NCI-H2107 treated with DMSO at 0.1 percent for 48 hours (cell line): ENCODE measurements around the gene EPM2AIP1.
"Not testable (repeated sequence)": the region's sequence is repeated elsewhere in the genome, so short reads cannot be mapped to it uniquely, and the experiment has no call there.

Source experiments
- DNase-seq: peaks from one replicate; lab custom pipeline; 2025; ENCODE audit not compliant: unreplicated experiment; lab: John Stamatoyannopoulos, UW

EPM2AIP1 gene

GRCh38 chr3:36954452-36955134 lies 38.3 kb downstream of the EPM2AIP1 start:
- DNase-seq: no peak

DNA sequence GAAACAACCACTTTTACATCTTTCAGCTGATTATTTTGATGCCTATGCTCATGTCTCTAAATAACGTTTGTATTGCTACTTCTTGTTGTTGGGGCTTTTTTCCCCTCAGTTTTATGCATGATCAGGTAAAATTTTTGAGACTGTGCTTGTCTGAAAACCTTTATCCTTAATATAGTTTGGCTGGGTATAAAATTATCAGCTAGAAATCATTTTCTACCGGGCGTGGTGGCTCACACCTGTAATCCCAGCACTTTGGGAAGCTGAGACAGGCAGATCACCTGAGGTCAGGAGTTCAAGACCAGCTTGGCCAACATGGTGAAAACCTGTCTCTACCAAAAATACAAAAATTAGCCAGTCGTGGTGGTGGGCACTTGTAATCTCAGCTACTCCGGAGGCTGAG lies 45.1 kb downstream of the EPM2AIP1 start:
- DNase-seq: not testable (repeated sequence)

DNA sequence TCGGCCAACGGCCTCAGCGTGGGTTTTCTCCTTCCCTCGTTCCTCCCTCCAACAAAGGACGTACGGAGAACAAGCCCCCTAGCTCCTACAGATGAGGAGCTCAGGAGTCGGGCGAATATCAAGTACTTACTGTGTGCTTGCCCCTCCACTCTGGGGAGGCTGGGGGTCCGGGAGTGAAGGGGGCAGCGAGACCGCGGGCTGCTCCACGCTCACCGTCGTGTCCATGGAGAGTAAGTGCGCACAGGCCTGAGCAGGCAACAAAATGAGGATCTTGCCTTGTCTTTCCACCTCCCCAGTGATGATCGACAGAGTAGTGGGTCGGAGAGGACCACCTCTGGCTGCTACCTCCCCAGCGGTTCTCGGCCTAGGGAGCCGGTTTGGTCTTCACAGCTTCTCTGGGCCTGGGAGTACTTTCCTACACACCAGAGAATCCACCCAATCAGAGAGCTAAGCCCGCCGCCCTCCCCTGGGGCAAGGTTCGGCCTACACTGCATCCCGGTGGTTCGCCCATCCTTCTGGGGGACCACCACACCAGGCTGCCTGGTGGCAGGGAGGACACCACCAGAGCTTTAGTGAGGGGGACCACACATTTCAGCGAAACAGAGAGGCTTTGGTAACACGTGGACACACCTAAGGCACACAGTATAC lies 47.5 kb downstream of the EPM2AIP1 start:
- no peak for DNase-seq

DNA sequence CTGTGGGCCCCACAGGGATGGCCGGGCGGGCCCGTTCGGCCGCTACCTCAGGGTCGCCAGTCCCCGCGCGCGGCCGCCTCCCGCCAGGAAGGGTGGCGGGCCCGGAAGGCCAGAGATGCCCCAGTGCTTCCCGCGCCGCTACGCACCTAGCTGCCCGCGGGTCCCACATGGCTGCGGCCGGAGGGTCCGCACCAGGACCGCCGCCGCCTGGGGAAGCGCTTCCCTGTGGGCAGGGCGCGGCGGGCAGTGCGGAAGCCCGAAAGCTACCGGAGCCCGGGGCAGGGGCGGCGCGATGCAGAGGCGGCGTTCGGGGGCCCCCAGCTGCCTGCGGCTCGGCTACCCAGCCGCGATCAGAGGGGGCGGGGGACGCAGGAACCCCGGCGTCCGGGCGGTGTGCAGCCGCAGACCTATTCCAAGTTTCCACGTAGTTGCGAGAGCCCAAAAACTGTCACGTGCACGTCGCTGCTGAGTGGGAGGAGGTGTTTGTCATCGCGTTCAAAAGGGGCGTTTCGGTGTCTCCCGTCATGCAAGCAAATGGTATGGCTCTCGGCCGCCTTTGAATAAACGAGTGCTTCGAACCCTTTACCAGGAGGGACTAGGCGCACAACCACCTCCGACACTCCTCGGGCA lies 48.2 kb downstream of the EPM2AIP1 start, which contains the start of gene TRANK1:
TSS of gene TRANK1 (minus strand) at position 414 of the 630 bp plus-strand sequence. CDS start at position 169, 245 bp downstream.
- DNase-seq: no peak

DNA sequence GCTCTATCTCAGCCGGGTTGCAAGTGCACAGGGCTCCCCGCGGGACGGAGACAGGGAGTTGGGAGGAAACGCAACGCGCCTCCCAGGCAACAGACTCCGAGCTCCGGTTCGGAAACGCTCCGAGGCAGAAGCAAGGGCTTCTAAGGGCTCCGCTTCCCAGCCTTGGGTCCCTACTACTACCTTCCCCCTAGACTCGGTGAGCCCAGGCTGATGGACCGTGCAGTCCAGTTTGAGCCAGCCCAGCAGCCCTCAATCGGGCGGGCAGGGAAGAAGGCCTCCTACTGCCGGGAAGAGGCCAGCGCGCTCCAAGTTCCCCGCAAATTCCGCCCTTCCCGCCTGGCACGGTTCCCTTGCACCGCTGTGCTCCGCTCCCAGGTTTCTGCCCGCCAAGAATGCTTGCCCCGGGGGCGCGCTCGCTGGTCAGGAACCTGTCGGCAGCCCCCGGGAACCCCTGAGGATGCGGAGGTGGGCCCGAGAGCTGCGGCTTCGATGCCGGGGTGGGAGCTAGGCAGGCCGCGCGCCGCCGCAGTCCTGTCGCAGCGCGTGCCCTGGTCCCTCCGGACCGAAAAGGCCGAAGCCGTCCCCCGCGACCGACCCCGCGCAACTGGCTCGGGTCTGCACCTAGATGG lies 48.8 kb downstream of the EPM2AIP1 start:
- DNase-seq: no peak

GRCh38 chr3:36943601-36944000 lies 49.3 kb downstream of the EPM2AIP1 start:
- no peak for DNase-seq

DNA sequence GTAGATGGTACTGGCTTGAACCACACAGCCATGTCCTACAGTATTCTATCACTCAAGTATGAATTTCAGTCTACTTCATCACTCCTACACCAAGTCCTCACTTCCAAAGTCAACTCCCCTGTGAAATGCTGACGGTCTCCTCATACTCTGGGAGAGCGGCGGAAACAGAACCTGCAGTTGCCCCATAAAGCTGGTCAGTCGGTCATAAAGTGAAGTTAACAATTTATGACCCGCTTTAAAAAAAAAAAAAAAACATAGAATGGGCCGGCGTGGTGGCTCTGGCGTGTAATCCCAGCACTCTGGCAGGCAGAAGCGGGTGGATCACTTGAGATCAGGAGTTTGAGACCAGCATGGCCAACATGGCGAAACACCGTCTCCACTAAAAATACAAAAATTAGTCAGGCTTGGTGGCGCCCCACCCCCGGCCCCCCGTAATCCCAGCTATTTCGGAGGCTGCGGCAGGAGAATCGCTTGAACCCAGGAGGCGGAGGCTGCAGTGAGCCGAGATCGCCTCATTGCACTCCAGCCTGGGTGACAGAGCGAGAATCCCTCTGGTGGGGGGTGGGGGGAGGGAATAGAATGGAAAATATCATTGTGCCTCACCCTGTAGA lies 50.2 kb downstream of the EPM2AIP1 start:
- DNase-seq: no peak

DNA sequence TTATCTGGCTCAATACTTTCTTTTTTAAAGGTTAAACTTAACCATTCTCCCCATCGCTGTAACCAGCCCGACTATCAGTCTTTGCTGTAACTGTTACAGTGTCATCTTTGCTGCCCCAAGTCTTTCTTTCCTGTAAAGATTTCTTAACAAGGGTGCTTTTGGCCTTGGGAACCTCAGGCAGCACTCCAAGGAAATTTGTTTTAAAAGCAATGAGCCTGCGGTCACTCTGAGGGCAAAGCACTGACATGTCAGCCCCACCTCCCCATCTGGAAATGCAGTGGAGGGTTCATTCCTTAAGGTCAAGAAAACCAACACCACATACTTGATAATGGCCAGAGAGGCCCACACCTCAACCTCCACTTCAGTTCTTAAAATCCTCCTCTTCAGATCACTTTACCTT lies 51.3 kb downstream of the EPM2AIP1 start:
- DNase-seq: no peak

GRCh38 chr3:36941162-36941561 lies 51.8 kb downstream of the EPM2AIP1 start:
- DNase-seq: no peak

DNA sequence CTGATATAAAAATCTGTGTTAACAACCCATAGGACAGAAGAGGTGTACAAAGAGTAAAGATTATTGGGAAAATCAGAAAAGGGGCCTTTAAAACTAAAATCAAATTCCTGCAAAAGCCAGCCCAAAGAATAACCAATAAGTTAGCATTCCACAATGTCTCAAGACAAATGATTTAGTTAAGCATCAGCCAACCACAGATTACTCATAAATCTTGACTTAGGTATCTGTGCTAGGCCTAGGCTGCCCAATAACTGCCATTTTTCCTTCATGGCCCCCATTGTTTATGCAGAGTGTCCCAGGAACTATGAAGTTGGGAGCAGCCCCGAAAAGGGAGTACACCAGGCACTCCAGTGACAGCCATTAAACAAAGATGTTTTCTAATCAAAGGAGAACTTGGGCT lies 55.4 kb downstream of the EPM2AIP1 start:
- DNase-seq: no peak
